ENCODE measurements around the gene FTSJ1. TPM values are rescaled to one million over a fixed set of nuclear protein-coding genes. Genes with fewer than 3 reads are reported as not detected.
"Not testable (repeated sequence)": the region's sequence is repeated elsewhere in the genome, so short reads cannot be mapped to it uniquely, and the experiment has no call there.

Gene FTSJ1, protein sequence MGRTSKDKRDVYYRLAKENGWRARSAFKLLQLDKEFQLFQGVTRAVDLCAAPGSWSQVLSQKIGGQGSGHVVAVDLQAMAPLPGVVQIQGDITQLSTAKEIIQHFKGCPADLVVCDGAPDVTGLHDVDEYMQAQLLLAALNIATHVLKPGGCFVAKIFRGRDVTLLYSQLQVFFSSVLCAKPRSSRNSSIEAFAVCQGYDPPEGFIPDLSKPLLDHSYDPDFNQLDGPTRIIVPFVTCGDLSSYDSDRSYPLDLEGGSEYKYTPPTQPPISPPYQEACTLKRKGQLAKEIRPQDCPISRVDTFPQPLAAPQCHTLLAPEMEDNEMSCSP
- total RNA-seq, result 10 to 100 TPM; 36.6 to 43.3 TPM

DNA sequence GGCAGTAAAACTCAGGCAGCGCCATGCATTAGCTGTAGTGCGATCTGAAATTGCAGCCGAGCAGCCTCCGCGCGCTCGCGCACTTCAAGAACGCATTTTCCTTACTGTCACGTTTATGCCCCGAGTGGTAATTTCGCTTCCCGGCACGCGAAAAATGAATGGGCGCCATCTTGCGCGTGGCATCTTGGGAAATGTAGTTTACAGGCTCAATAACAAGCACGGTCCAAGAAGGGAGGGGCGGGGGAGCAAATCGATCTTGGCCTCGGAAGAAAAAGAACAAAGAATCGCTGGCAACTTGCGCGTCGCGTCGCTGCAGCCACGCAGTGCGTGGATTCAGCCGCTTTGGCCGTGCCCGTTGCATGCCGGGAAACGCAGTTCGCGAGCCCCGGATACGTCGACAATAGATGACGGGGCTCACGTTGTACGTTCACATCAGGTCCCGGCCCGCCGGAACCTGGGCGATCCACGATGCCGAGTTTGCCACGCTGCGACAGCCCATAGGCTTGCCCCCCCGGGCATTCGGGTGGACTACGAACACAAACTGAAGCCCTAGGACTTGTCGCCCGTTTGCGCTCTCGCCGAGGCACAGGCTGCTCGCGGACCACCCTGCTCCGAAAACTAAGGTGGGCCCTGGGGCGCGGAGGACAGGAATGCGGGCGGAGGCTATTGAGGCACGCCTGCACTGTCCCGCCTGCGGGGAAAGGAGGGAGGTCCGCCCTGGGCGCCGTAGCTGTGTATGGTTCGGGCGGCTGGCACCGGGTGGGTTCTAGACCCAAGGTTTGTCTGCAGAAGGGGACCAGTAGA is at the start of gene FTSJ1:
Gene FTSJ1 (plus strand): TSS at position 426 of the 804 bp plus-strand sequence. CDS start 1,849 bp downstream, outside the sequence.
- TF ChIP-seq CTCF (IDR thresholded peaks at IDR 0.05), result no peak
- H3K27me3 ChIP-seq, result no peaks in the 10 kb centered on the region
- H3K36me3 ChIP-seq, result no peaks in the 10 kb centered on the region

DNA sequence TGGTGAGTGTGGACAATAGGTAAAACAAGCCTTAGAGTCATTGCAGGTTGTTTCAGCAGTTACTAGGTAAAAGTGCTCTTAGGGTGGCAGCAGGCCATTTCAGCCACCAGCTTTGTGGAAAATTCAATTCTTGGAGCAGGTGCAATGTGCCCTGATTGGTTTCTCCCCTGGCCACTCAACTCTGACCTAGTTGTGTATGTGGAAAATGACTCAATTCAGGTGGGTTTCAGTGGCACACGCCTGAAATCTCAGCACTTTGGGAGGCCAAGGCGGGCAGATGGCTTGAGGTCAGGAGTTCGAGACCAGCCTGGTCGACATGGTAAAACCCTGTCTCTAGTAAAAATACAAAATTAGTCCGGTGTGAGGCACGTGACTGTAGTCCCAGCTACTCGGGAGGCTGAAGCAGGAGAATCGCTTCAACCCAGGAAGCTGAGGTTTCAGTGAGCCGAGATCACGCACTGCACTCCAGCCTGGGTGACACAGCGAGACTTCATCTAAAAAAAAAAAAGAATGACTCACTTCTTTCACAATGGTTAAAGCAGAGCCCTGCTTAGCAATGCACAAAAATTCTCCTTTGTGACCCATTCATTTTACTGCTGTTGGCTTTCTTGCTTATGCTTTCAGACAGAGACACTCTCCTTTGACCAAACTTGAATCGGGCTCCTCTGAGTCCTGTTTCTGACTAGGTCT is 48.8 kb upstream of the FTSJ1 start:
- H3K4me1 ChIP-seq; H3K27ac ChIP-seq; H3K4me3 ChIP-seq; H3K36me3 ChIP-seq; H3K27me3 ChIP-seq; DNase-seq (ENCODE audit: low spot score); H3K9me3 ChIP-seq: not testable (repeated sequence)

More for the DNA sequence above, at the start of gene FTSJ1:
- peak within 1 kb of the TSS; percentile 78 to 87 for H3K27ac ChIP-seq
- peak; percentile 93 for DNase-seq (ENCODE audit: low spot score)
- peaks cover 0 to 7% of the 10 kb centered on the region in 2 donors for H3K4me1 ChIP-seq
- H3K4me3 ChIP-seq, result peak within 1 kb of the TSS; percentile 65 to 78
- H3K9me3 ChIP-seq, result peaks cover 0 to 5% of the 10 kb centered on the region in 2 donors

DNA sequence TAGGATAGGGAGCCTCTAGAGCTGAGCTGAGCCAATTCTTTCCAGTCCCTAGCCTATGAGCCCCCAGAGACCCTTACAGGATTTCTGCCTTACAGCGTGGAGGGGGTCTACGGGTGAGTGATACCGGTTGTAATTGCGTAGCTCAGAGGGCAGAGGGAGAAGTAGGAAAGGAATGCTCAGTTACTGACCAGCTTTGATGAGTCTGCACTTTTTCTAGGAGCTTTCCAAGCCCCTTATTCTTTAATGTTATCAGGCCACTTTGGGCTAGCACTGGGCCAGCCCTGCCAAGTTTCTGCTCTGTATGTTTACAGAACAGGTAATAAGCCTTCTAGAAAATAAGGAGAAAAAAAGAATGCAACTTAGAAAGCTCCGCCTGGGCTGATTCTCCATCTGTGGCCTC is 46.4 kb upstream of the FTSJ1 start:
- H3K9me3 ChIP-seq, H3K36me3 ChIP-seq: not testable (repeated sequence)

DNA sequence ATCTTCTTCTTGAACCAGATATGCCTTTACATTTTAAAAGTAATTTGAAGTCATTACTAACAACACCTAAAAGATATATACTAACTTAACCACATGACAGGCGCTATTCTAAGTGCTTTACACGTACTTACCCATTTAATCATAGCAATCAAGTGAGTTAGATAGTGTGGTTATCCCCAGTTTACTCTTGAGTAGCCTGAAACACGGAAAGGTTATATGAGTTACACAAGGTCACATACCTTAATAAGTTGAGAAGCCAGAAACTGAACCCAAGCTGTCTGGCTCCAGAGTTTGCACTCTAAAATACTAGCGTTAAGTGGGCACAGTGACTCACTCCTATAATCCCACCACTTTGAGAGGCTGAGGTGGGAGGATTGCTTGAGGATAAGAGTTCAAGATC is 45.8 kb upstream of the FTSJ1 start:
- H3K4me1 ChIP-seq; H3K27ac ChIP-seq; H3K4me3 ChIP-seq; H3K9me3 ChIP-seq; H3K36me3 ChIP-seq; H3K27me3 ChIP-seq; DNase-seq (ENCODE audit: low spot score): not testable (repeated sequence)

More for the DNA sequence above, 46.4 kb upstream of the FTSJ1 start:
- not testable (repeated sequence) for H3K27me3 ChIP-seq; H3K27ac ChIP-seq; H3K4me3 ChIP-seq; H3K4me1 ChIP-seq; DNase-seq (ENCODE audit: low spot score)

DNA sequence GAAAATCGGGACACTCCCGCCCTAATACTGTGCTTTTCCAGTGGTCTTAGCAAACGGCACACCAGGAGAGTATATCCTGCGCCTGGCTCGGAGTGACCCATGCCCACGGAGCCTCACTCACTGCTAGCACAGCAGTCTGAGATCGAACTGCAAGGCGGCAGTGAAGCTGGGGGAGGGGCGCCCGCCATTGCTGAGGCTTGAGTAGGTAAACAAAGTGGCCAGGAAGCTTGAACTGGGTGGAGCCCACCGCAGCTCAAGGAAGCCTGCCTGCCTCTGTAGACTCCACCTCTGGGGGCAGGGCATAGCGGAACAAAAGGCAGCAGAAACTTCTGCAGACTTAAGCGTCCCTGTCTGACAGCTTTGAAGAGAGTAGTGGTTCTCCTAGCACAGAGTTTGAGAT is 42.3 kb upstream of the FTSJ1 start:
- H3K36me3 ChIP-seq; H3K9me3 ChIP-seq; DNase-seq (ENCODE audit: low spot score); H3K27ac ChIP-seq; H3K4me3 ChIP-seq; H3K27me3 ChIP-seq; H3K4me1 ChIP-seq: not testable (repeated sequence)

DNA sequence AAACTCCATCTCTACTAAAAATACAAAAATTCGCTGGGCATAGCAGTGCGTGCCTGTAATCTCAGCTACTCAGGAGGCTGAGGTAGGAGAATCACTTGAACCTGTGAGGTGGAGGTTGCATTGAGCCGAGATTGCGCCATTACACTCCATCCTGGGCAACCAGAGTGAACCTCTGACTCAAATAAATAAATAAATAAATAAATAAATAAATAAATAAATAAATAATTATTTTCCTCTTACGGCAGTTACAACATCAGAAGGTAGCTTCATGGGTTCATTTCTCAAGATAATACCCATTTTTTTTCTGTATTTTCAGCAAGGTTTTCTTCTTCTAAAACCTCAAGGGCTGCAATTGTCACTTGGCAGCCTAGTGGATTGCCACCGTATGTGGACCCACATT is 28.8 kb upstream of the FTSJ1 start:
- H3K27me3 ChIP-seq; H3K4me3 ChIP-seq; H3K4me1 ChIP-seq; H3K36me3 ChIP-seq; H3K27ac ChIP-seq; H3K9me3 ChIP-seq; DNase-seq (ENCODE audit: low spot score): not testable (repeated sequence)

DNA sequence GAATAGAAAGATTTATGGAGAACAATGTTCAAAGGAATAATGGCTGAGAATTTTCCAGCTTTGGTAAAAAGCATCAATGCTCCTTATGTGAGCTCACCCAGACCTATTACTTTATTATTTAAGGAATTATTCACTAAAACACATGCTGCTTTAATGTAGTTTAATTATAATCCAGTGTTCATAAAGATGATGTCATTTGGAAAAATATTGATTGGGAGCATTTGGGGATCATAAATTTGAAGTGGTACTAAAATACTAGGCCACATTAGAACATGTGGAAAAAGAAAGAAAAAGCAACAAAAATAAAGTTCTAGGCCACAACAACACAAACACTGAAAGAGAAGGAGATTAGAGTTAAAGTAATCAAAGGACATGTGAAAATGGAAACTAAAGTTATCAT is 25.9 kb upstream of the FTSJ1 start:
- TF ChIP-seq CTCF (IDR thresholded peaks at IDR 0.05), result no peak
- no peaks in the 10 kb centered on the region for H3K4me1 ChIP-seq
- no peaks in the 10 kb centered on the region for H3K27me3 ChIP-seq
- H3K27ac ChIP-seq, result no peak overlapping the region
- no peaks in the 10 kb centered on the region for H3K9me3 ChIP-seq
- no peak overlapping the region for H3K4me3 ChIP-seq
- no peak for DNase-seq (ENCODE audit: low spot score)
- H3K36me3 ChIP-seq, result no peaks in the 10 kb centered on the region

GRCh38 chrX:48451708-48452107 is 24.3 kb upstream of the FTSJ1 start:
- no peaks in the 10 kb centered on the region for H3K36me3 ChIP-seq
- no peak for DNase-seq (ENCODE audit: low spot score)
- TF ChIP-seq CTCF (IDR thresholded peaks at IDR 0.05), result no peak
- H3K9me3 ChIP-seq, result no peaks in the 10 kb centered on the region
- no peak overlapping the region for H3K27ac ChIP-seq
- H3K4me3 ChIP-seq, result no peak overlapping the region
- H3K4me1 ChIP-seq, result no peaks in the 10 kb centered on the region
- no peaks in the 10 kb centered on the region for H3K27me3 ChIP-seq
